Panc1 (cell line): Measurements from ENCODE around the gene ATP6V0D1. TPM values are rescaled to one million over a fixed set of nuclear protein-coding genes. Genes with fewer than 3 reads are reported as not detected.

Experiments used
- ATAC-seq: fragments of 200-7000 bp; cut with Tn5 transposase; 2 replicates; pipeline ENCODE4 v1.9.1; 2020; ENCODE audit warnings: mild to moderate bottlenecking, moderate library complexity
- BruUV-seq: library from RNA; stranded (reverse); fragments of 400-500 nt; replicated peaks from 2 replicates; lab custom pipeline; 2021; lab: Mats Ljungman, UMichigan
- CTCF ChIA-PET: fragments of 300-600 bp; sonication (Branson Sonifier 250); formaldehyde crosslinking; loops from one replicate; lab custom pipeline; 2022; ENCODE audit warnings: antibody characterized with exemption; lab: Charles Lee
- POLR2A ChIA-PET: fragments of 300-600 bp; sonication (Branson Sonifier 250); formaldehyde crosslinking; loops from one replicate; lab custom pipeline; 2022; ENCODE audit warnings: antibody characterized with exemption; lab: Charles Lee
- DNase-seq: peaks from one replicate; pipeline ENCODE4 v3.0.0-alpha.2; 2010; ENCODE audit warnings: low read depth, low spot score
- H3K27ac ChIP-seq: 2 replicates; pipeline ENCODE4 v1.5.1; 2011; ENCODE audit warnings: mild to moderate bottlenecking, low read length, inconsistent platforms
- H3K27me3 ChIP-seq: fragments of 200-500 bp; sonication (Bioruptor generic); 2 replicates; pipeline ENCODE4 v1.6.0; 2014; ENCODE audit warnings: low read length, inconsistent platforms; ENCODE audit not compliant: control insufficient read depth, insufficient read depth
- H3K36me3 ChIP-seq: fragments of 200-500 bp; sonication (Bioruptor generic); 2 replicates; pipeline ENCODE4 v1.5.1; 2014; ENCODE audit warnings: inconsistent platforms, mild to moderate bottlenecking, low read length, moderate library complexity; ENCODE audit not compliant: control insufficient read depth, insufficient read depth
- H3K4me1 ChIP-seq: 2 replicates; pipeline ENCODE4 v1.5.1; 2011; ENCODE audit warnings: inconsistent platforms, mild to moderate bottlenecking, low read length, moderate library complexity; ENCODE audit not compliant: control insufficient read depth, insufficient read depth
- H3K4me3 ChIP-seq, 2 experiments: 2 replicates each; pipeline ENCODE4 v1.5.1; 2011 to 2012; ENCODE audit warnings: low read depth in 2 of 2, low read length in 2 of 2, mild to moderate bottlenecking in 2 of 2, inconsistent platforms in 1 of 2, moderate library complexity in 1 of 2
- H3K9me3 ChIP-seq: fragments of 200-500 bp; sonication (Bioruptor generic); 2 replicates; pipeline ENCODE4 v1.5.1; 2014; ENCODE audit warnings: low read depth, mild to moderate bottlenecking, inconsistent platforms, low read length, moderate library complexity; ENCODE audit not compliant: control insufficient read depth, insufficient read depth
- POLR2AphosphoS5 ChIP-seq: IDR thresholded peaks from 2 replicates; pipeline ENCODE4 v1.6.1; 2012; ENCODE audit warnings: mild to moderate bottlenecking, low read depth, low read length, moderate library complexity
- SIN3A ChIP-seq: IDR thresholded peaks from 2 replicates; pipeline ENCODE4 v1.6.1; 2012; ENCODE audit warnings: low read depth, mild to moderate bottlenecking, low read length, moderate library complexity, borderline replicate concordance; ENCODE audit not compliant: insufficient read depth
- TCF7L2 ChIP-seq: IDR thresholded peaks from 2 replicates; pipeline ENCODE4 v1.6.1; 2011; ENCODE audit warnings: mild to moderate bottlenecking, low read depth, low read length, inconsistent platforms
- in situ Hi-C: cut with HindIII; loops from 2 replicates; pipeline ENCODE4 v1.10.0; 2016; ENCODE audit warnings: low sequenced_read_pairs, low pct_unique_long_range_greater_than_20kb
- intact Hi-C: fragments of 100-400 bp; cut with micrococcal nuclease; formaldehyde crosslinking; loops from one replicate; pipeline ENCODE4 v1.10.0; 2022; ENCODE audit not compliant: unreplicated experiment
- total RNA-seq: library from RNA; stranded (reverse); gene quantifications from one replicate; pipeline ENCODE4 v1.2.1, GENCODE V29; 2021; ENCODE audit not compliant: unreplicated experiment
- TF ChIP-seq, protein P1 (sequence below), 2 experiments: IDR thresholded peaks; 2 replicates each; pipeline ENCODE4 v1.6.1; 2011 to 2012; ENCODE audit warnings: low read depth in 2 of 2, control low read depth in 1 of 2, low read length in 1 of 2, mild to moderate bottlenecking in 1 of 2, moderate library complexity in 1 of 2; ENCODE audit not compliant: insufficient read depth in 1 of 2
- TF ChIP-seq, protein P2 (sequence below): fragments of 450-650 bp; IDR thresholded peaks from 2 replicates; pipeline ENCODE4 v1.5.1; 2017; ENCODE audit warnings: mild to moderate bottlenecking

The ATP6V0D1 gene
- total RNA-seq, 1 experiment from 2014 or later, result 70.8 TPM

DNA sequence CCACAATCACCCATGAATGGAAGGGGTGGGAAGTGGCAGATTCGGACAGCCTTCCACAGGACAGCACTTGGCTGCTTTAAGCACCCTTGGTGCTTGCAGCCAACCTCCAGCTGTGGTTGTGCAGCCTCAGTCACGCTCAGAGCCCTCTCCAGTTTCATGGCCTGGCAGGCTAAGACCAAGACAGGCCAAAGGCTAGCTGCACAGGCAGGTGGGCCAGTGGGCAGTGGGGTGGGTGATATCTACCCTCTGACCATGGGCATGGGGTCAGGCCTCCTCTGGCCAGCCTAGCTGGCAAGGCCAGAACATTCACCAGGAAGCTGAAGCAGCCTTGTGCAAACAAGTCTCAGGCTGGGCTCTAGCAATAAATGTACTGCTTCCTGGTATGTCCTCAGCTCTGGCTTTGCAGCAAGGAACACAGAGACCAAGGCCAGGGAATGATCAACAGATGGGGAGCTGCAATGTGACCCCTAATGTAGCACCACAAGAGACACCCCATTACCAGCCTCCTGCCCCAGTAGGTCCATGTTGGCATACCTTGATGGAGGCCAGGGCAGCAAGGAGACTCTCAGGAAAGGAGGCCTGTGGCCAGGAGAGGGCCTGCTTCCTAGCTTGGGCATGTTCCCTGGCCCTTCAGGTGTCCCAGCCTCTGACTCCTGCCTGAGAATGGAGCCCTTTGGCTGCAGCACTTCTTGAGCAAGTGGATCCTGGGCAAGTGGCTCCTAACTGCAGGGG is 29.1 kb downstream of the ATP6V0D1 start:
- in situ Hi-C loops, result no loop called here
- no peaks in the 10 kb centered on the region for H3K36me3 ChIP-seq
- no peak for ATAC-seq
- H3K27me3 ChIP-seq, result no peaks in the 10 kb centered on the region
- H3K4me1 ChIP-seq, result no peaks in the 10 kb centered on the region
- CTCF ChIA-PET, result interaction anchor here (0.6 kb wide), 1 partner anchor 39 kb away, joined by 4 read pairs; no protein-coding TSS in a partner anchor
- POLR2A ChIA-PET, result no interaction called here
- no peak for DNase-seq
- BruUV-seq, result no TSS peak
- H3K27ac ChIP-seq, result no peak overlapping the region
- no peak overlapping the region for H3K4me3 ChIP-seq
- intact Hi-C loops, result no loop called here
- TF ChIP-seq POLR2AphosphoS5 (no peak), SIN3A (no peak)
- H3K9me3 ChIP-seq, result no peaks in the 10 kb centered on the region

DNA sequence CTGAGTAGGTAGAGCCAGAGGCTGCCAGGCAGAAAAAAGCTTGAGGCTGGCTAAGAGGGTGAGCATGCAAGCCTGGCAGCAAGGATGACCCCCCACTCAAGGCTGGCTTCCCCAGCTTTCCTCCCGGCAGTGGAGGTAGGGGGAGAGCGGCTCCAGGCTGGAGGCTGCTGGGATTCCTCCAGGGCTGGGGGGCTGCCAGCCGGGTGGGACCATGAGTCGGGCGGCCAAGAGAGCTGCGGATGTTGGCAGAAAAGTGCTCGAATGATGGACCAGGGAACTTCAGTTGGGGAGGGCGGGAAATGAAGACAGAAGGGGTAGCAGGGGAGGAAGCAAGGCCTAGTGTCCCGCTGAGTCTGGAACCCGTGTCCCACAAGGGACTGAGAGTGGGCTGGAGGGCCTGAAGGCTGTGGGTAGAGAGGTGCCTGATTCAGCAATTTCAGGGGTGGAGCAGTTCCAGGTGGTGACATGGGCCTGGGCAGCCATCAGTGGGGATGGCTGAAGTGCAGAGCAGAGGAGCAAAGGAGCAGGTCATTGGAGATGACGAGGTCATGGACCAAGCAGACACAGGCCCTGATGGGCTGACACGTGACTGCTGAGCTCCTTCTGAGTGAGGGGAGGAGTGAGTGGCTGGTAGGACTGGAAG is 29.8 kb downstream of the ATP6V0D1 start:
- CTCF ChIA-PET, result no interaction called here

More for the DNA sequence above, 29.8 kb downstream of the ATP6V0D1 start:
- POLR2A ChIA-PET, result interaction anchor here (0.7 kb wide), 1 partner anchor 384 kb away, joined by 3 read pairs; no protein-coding TSS in a partner anchor
- intact Hi-C loops, result no loop called here
- Histone ChIP-seq H3K4me3 (no peak overlapping the region), H3K27ac (no peak overlapping the region), H3K27me3 (no peaks in the 10 kb centered on the region), H3K9me3 (no peaks in the 10 kb centered on the region), H3K36me3 (no peaks in the 10 kb centered on the region), H3K4me1 (no peaks in the 10 kb centered on the region)
- in situ Hi-C loops, result no loop called here
- TF ChIP-seq TCF7L2 (no peak), POLR2AphosphoS5 (no peak), SIN3A (no peak)
- TF ChIP-seq, protein P1, sequence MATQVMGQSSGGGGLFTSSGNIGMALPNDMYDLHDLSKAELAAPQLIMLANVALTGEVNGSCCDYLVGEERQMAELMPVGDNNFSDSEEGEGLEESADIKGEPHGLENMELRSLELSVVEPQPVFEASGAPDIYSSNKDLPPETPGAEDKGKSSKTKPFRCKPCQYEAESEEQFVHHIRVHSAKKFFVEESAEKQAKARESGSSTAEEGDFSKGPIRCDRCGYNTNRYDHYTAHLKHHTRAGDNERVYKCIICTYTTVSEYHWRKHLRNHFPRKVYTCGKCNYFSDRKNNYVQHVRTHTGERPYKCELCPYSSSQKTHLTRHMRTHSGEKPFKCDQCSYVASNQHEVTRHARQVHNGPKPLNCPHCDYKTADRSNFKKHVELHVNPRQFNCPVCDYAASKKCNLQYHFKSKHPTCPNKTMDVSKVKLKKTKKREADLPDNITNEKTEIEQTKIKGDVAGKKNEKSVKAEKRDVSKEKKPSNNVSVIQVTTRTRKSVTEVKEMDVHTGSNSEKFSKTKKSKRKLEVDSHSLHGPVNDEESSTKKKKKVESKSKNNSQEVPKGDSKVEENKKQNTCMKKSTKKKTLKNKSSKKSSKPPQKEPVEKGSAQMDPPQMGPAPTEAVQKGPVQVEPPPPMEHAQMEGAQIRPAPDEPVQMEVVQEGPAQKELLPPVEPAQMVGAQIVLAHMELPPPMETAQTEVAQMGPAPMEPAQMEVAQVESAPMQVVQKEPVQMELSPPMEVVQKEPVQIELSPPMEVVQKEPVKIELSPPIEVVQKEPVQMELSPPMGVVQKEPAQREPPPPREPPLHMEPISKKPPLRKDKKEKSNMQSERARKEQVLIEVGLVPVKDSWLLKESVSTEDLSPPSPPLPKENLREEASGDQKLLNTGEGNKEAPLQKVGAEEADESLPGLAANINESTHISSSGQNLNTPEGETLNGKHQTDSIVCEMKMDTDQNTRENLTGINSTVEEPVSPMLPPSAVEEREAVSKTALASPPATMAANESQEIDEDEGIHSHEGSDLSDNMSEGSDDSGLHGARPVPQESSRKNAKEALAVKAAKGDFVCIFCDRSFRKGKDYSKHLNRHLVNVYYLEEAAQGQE (IDR thresholded peaks at IDR 0.05; ENCODE audit: insufficient read depth in 1 of 2, low read depth in 2 of 2, low read length in 1 of 2), result no peak
- TF ChIP-seq, protein P2, sequence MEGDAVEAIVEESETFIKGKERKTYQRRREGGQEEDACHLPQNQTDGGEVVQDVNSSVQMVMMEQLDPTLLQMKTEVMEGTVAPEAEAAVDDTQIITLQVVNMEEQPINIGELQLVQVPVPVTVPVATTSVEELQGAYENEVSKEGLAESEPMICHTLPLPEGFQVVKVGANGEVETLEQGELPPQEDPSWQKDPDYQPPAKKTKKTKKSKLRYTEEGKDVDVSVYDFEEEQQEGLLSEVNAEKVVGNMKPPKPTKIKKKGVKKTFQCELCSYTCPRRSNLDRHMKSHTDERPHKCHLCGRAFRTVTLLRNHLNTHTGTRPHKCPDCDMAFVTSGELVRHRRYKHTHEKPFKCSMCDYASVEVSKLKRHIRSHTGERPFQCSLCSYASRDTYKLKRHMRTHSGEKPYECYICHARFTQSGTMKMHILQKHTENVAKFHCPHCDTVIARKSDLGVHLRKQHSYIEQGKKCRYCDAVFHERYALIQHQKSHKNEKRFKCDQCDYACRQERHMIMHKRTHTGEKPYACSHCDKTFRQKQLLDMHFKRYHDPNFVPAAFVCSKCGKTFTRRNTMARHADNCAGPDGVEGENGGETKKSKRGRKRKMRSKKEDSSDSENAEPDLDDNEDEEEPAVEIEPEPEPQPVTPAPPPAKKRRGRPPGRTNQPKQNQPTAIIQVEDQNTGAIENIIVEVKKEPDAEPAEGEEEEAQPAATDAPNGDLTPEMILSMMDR, result no peak
- DNase-seq (no peak), ATAC-seq (no peak)
- BruUV-seq, result no TSS peak
